GM19035 (cell line): ENCODE measurements around the gene SIGLEC11.
"Not testable (repeated sequence)": the region's sequence is repeated elsewhere in the genome, so short reads cannot be mapped to it uniquely, and the experiment has no call there.

Source experiments
- ATAC-seq: cut with Tn5 transposase; IDR thresholded peaks from one replicate; pipeline ENCODE4 v1.9.1; 2021; ENCODE audit not compliant: unreplicated experiment

The SIGLEC11 gene

DNA sequence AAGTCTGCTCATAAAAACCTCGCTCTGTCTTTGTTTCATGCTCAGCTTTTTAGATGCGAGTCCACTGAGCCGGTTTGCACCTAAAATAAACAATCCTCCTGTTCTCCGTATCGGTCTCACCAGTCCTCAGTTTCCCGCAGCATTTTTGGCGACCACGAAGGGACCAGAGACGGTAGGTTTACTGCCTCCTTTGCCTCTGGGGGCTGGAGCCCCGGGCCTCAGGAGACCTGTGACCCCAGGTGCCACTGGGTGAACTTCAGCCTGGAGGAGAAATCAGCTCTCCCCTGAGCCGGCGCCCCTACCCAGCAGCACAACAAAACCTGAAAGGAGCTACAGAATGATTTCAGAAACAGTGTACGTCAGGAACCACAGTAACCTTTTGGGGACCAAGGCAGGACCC lies 8.1 kb downstream of the SIGLEC11 start:
- no peak for ATAC-seq

DNA sequence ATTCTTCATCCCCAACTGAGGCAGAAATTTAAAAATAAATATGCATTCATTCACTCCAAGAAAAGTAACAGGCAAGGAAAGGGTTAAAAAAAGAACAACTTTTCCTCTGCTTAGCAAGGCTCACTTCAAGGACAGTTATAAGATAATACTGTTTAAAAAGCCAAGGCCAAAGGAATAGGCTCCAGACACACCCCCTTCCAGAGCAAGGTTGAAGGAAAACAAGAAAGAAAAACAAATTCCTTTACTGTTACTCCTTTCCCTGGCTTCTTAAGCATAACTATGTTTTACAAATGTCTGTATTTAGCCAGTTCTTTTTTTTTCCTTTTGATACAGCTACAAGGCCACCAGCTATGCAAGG lies 8.5 kb downstream of the SIGLEC11 start:
- no peak for ATAC-seq

DNA sequence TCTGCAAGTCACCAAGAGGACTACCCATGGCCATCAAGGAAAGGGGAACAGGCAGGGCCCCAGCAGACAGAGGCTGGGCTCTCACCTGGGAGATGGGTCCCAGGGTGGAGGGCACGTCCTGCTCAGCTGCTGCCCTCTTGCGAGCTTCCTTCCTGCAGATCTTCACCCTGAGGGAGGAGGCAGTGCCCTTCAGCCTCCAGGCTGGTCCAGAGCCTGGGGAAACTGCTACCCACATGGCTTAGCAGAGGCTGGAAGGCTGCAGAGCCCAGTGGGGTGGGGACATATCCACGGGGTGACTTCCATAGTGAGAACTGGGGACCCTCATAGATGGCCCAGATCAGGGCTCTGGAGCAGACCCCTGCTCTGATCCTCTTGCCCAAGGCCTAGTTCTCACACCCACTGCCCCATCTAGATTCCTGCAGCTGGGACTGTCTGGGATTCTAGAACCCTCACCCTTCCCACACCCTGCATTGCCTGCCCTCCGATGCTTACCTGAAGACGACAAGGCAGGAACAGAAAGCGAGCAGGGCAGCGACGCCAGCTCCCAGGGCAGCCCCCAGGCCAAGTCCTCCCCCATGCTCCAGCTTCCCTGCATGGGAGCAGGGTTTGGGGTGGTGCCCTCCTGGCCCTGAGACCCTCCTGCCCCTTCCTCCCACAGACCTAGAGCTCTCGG lies 9.0 kb downstream of the SIGLEC11 start:
- ATAC-seq, result no peak

DNA sequence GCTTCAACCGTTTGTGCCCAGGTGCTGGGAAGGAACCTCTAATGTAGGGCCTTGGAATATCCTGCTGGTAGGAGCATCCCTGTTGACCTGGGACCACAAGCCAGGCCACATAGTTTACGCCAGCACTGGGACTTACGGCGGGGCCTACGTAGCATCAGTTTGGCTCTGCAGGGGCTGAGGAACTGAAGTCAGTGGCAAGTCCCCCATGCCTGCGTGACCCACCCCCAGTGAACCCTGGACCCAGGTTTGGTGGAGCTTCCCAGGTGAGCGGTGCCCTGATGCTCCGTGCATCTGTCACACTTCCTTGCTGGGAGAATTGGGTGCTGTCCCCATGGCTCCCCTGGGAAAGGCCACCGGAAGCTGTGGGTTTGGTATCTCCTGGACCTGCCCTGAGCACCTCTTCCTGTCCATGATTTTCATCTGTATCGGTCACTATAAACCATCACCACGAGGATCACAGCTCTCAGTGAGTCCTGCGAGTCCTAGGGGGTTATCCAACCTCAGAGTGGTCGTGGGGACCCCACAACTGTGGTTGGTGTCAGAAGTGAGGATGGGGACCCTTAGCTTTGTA lies 9.9 kb downstream of the SIGLEC11 start:
- no peak for ATAC-seq

DNA sequence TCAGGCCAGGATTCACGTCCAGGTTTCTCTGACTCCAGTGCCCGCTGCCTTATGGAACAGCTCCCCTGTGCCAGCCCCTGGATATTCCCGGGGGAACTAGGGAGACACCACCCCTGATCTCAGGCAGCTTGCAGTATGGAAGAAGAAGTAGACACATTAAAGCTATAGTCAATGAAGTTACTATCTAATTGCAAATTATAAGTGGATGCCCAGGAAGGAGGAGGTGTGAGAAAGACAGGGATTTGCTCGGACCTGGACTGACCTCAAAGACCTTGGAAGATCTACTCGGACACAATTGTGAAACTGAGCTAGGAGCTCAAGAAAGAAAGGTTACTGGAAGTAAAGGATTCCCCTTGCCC lies 10.4 kb downstream of the SIGLEC11 start:
- ATAC-seq, result no peak

DNA sequence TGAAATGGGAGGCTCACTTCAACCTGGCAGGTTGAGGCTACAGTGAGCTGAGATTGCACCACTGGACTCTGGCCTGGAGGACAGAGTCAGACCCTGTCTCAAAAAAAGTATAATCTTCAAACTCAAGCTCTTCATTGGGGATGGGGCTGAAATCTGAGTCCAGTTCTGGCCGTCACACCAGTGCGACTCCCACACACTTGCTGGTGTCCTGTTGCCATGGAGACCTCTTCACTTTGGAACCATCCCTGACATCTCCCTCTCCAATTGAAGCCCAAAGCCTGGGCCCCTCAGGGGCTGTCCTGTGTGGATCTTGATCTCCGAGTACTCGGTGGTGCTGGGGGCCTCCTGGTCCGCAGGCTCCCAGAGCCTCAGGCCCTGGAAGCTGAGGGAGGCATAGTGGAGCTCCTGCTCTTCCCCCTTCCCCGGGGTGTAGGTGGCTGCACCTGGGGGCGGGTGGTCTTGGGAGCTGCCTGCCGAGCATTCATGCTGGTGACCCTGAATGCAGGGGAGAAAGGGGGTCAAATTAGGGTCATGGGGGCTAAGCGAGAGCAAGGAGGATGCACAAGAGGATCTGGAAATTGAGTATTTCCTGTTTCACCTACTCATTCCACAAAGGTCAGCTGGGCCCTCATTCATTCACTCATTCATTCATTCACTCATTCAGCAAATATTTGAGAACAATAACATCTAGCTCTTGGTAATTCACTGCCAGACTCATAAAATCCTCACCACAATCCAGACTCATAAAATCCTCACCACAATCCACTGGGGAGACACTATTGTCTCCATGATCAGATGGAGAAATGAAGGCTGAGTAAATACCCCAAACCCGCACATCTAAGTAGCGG lies 11.0 kb downstream of the SIGLEC11 start:
- no peak for ATAC-seq

DNA sequence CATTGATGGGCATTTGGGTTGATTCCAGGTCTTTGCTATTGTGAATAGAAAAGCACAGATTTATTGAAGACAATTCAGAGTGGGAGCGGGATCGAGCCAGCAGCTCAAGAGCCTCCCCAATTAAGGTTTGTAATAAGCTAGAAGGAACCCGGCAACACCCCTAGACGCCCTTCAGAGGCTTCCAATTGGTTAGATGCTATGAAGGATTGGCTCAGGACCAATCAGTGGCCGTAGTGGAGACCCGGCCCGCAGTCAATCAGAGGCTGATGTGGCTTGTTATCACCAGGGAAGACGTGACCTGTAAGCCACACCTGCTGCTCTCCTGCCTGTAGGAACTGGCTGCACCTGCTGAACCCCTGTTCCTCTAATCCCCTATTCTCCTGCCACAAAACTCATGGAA lies 14.6 kb downstream of the SIGLEC11 start:
- no peak for ATAC-seq

DNA sequence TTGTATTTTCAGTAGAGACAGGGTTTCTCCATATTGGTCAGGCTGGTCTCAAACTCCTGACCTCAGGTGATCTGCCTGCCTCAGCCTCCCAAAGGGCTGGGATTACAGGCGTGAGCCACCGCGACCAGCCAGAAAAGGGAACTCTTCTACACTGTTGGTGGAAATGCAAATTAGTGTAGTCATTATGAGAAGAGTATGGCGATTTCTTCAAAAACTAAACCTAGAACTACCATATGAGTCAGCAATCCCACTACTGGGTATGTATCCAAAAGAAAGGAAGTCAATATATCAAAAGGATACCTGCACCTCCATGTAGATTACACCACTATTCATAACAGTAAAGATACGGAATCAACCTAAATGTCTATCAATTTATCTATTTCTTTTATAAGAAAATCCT lies 16.4 kb downstream of the SIGLEC11 start:
- ATAC-seq, result not testable (repeated sequence)

DNA sequence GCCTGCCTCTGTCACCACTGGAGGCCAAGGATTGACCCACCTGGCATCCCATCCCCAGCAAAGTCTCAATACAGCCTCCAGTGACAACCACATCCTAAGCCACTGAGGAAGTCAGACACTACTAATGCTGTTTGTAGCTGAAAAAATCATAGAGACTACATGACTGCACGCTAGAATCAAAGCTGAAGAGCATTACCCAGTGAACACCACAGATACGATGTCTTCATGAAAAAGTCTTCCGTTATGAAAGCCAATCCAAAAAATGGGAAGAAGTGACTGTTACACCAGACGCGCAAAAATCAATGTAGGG lies 20.5 kb downstream of the SIGLEC11 start:
- no peak for ATAC-seq

DNA sequence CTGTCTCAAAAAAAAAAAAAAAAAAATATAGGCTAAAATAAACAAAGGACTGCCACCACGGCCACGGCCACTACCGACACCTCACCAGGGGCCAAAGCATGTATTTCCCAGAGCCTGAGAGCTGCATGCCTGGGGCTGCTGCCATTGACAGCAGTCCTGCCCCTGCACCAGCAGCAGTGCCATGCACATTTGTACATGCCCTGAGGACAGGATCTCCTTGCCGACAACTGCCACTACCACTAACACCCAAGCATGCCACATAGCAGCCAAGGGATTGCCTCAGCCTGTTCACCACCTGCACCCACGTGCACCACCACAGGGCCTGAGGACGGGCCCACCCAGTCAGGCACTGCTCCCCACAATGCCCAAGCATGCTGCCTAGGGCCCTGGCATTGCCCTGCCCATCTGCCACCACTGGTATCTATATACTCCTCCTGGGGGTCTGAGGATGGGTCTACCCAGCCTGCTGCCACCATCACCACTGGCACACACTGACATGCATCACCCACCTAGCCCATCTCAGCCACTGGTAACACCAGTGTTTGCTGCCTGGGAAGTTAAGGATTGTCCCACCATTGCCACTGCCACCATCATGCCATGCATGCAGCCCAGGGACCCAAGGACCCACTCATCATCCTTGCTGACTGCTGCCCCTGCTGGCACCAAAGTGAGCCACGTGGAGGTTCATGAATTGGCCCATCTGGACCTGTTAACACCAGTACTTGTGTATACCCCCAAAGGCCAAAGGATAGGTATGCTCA lies 21.1 kb downstream of the SIGLEC11 start:
- ATAC-seq, result no peak

DNA sequence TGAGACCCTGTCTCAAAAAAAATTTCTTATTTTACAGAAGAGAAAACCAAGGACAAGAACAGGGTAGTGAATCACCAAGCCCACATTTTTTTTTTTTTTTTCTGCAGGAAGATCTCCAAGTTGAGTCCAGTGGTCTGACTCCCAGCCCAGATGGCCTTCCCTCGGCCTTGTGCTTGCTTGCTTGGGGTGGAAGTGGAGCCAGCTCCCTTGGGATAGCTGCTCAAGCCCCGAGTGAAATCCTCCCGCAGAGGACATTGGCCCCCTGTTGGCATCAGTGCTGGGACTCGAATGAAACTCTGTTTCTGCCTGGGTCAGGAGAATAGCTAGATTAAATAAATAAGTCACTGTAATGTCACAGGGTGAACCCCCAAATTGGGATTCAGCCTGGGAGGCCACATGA lies 22.3 kb downstream of the SIGLEC11 start:
- ATAC-seq, result no peak

DNA sequence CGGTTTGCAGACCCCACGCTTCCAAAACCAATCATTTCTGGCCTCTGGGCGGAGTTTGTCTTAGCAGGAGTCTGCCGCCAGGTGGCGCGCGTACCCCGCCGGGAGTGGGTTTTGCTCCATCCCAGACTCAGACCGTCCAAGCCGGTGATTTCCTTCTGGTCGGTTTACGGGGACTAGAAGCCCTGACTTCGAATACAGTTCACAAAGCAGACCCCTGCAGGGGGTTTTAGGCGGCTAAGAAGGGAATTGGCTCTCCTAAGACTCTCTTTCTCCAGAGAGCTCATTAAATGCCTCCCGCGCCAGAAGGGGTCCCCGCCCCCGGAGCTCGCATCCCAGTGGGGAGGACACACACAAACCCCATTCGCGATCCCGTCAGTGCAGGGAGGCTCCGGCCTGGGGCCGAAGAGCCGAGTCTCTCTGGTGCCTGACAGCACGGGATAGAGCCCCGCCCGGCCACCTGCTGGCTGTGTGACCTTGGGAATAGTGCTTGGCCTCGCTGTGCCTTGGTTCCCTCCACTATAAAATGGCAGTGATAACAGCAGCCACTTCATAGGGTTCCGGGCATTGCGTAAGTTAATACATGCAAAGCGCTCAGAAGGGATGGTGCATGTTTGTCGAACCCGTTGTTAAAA lies 23.1 kb downstream of the SIGLEC11 start:
- ATAC-seq, result no peak

DNA sequence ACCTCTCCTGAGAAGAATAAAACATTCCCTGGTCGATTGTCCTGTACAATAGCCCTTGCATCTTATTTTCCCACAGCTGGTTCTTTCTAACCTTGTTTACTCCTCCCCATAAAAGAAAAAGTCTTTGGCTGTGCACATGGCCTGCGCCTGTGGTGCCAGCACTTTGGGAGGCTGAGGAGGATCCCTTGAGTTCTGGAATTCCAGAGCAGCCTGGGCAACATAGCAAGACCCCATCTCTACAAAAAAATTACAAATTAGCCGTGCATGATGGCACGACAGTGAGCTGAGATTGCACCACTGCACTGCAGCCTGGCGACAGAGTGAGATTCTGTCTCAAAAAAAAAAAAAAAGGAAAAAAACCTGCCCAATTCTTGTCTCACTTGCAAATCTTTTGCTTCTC lies 24.4 kb downstream of the SIGLEC11 start:
- no peak for ATAC-seq

DNA sequence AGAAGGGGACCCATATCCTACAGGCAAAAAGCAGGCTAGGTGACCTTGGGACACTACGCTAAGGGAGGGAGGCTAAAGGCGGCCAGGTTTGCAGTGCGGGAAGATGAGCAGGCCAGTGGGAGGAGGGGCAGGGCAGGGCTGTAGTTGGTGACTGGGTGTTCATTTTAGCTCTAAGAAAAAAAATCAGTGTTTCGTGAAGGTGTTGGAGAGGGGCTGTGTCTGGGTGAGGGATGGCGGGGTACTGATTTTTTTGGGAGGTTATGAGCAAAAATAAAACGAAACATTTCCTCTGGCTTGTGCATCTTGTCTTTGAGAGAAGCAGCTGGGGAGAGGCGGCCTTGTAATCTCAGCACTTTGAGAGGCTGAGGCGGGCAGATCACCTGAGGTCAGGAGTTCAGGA lies 27.3 kb downstream of the SIGLEC11 start:
- no peak for ATAC-seq

DNA sequence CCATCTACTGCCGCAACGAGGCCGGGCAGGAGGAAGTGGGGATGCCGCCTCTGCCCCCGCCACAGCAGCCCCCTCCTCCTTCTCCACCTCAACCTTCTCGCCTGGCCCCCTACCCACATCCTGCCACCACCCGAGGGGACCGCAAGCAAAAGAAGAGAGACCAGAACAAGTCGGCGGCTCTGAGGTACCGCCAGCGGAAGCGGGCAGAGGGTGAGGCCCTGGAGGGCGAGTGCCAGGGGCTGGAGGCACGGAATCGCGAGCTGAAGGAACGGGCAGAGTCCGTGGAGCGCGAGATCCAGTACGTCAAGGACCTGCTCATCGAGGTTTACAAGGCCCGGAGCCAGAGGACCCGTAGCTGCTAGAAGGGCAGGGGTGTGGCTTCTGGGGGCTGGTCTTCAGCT lies 28.2 kb downstream of the SIGLEC11 start:
- no peak for ATAC-seq

DNA sequence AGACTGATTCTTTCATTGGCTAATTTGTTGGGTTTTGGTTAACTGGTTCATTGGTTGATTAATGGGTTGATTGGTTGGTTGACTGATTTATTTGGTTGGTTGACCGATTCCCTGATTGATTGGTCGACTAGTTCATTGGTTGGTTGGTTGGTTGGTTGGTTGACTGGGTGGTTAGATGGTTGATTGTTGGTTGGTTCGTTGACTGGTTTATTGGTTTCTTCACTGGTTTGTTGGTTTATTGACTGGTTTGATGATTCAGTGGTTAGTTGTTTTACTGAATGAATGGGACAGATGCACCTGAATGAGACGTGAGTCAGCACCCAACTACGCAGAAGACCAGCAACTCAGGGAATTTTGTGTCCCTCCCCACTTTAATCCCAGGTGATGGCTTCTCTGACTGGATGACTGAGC lies 28.9 kb downstream of the SIGLEC11 start:
- ATAC-seq, result no peak

DNA sequence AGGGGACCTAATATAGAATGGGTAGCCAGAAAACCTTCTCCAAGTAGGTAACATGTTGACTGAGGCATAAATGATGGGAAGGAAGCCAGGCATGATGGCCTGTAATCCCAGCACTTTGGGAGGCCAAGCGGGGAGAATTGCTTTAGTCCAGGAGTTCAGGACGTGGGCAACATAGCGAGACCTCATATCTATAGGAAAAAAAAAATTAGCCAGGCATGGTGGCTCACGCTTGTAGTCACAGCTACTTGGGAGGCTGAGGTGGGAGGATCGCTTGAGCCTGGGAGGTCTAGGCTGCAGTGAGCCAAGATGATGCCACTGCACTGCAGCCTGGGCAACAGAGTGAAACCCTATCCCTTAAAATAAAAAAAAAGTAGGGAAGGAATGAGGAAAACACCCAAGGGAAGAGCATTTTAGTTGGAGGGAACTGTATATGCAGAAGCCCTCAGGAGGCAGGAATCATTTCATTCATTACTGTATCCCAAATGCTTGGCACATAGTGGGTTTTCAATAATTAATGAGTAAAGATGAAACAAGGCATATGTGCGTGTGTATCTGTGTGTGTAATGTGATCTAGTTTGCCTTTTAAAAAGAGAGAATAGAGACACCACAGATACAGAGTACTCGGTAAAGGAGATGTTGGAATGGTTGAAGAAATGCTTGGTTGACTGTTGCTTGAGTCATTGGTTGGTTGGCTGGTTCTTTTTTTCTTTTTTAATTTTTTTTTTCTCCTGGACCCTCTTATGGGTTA lies 29.5 kb downstream of the SIGLEC11 start:
- no peak for ATAC-seq

DNA sequence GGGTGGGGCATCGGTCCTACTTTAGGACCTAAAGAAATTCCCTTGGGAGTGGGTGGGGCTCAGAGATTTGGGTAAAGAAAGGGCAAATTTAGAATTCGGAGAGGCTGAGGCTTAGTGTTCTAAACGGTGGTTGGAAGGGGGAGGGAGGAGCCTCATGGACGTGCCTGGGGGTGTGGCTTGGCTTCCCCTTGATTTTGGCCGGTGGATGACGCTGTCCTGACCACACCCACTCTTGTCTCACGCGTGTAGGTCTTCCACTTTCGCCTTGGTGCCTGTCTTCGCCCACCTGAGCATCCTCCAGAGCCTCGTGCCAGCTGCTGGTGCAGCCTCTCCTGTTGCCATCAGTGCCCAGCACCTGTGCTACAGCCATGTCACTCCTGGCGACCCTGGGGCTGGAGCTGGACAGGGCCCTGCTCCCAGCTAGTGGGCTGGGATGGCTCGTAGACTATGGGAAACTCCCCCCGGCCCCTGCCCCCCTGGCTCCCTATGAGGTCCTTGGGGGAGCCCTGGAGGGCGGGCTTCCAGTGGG lies 30.4 kb downstream of the SIGLEC11 start:
- ATAC-seq, result no peak

DNA sequence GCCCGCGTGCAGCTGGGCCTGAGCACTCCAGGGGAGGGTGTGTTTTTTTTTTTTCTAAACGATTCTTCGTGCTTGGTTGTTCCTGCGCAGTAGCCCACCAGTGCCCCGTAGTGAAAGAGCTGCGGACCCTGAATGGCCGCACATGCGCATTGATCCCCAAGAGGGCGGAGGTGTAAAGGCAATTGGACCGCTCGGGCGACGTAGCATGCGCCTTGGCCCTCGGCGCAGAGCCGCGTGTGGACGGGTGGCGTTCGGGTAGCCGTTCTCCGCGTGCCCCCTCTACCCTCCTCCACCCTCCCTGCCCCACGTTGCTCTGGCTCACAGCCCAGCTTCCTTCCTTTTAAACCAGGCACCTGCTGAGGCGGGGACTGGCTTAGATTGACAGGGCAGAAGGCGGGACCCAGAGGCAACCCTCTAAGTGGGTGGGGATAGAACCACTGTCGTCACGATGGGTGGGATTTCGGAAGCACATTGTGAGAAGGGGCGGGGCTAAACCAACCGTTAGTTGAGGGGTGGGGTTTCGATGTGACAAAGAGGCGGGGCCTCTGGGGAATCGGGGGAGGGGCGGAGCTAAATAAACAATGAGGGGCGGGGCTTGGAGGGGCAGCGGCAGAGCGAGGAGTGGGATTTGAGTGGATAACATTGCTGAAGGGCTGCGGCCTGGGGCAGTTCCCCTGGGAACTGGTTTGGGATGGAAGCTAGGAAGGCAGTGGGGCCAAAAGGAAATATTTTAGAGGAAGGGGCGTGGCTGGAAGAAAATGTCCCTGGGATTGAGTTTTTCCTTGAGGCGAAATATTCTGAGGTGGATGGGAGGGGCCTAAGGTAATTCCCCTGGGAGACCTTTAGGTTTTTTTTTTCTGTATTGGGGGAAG lies 31.1 kb downstream of the SIGLEC11 start:
- peak; percentile 52 for ATAC-seq
